Calu3 (cell line): ENCODE measurements around the gene DRC3. TPM values are rescaled to one million over a fixed set of nuclear protein-coding genes. Genes with fewer than 3 reads are reported as not detected.

Experiments used
- BruUV-seq: library from RNA; stranded (reverse); fragments of 400-500 nt; replicated peaks from 2 replicates; lab custom pipeline; 2021; lab: Mats Ljungman, UMichigan
- CTCF ChIA-PET: fragments of 300-600 bp; sonication (Branson Sonifier 250); formaldehyde crosslinking; loops from one replicate; lab custom pipeline; 2022; ENCODE audit warnings: antibody characterized with exemption; lab: Charles Lee
- DNase-seq: peaks from one replicate; pipeline ENCODE4 v3.0.0; 2022
- H3K27ac Mint-ChIP-seq: one replicate; pipeline ENCODE4 v1.8.0; 2022; ENCODE audit warnings: mixed read lengths; ENCODE audit not compliant: unreplicated experiment
- H3K27me3 Mint-ChIP-seq: one replicate; pipeline ENCODE4 v1.8.0; 2022; ENCODE audit warnings: mixed read lengths; ENCODE audit not compliant: unreplicated experiment
- H3K36me3 Mint-ChIP-seq: one replicate; pipeline ENCODE4 v1.8.0; 2022; ENCODE audit warnings: mild to moderate bottlenecking, moderate library complexity, mixed read lengths; ENCODE audit not compliant: insufficient read depth, unreplicated experiment
- H3K4me1 Mint-ChIP-seq: one replicate; pipeline ENCODE4 v1.8.0; 2022; ENCODE audit warnings: mild to moderate bottlenecking, low read depth, mixed read lengths; ENCODE audit not compliant: unreplicated experiment
- H3K4me3 Mint-ChIP-seq: one replicate; pipeline ENCODE4 v1.8.0; 2022; ENCODE audit warnings: mild to moderate bottlenecking, low read depth, moderate library complexity, mixed read lengths; ENCODE audit not compliant: unreplicated experiment
- H3K9me3 Mint-ChIP-seq: one replicate; pipeline ENCODE4 v1.8.0; 2022; ENCODE audit warnings: low read depth, mixed read lengths; ENCODE audit not compliant: unreplicated experiment
- intact Hi-C: fragments of 100-400 bp; cut with micrococcal nuclease; formaldehyde crosslinking; loops from one replicate; pipeline ENCODE4 v1.10.0; 2022; ENCODE audit not compliant: unreplicated experiment
- total RNA-seq: library from RNA; stranded (reverse); gene quantifications from 2 replicates; pipeline ENCODE4 v1.2.3, GENCODE V29; 2022
- TF ChIP-seq, protein P1 (sequence below): fragments of 200-600 bp; IDR thresholded peaks from one replicate; pipeline ENCODE4 v1.8.0; 2022; ENCODE audit warnings: antibody characterized with exemption; ENCODE audit not compliant: unreplicated experiment

DRC3 gene
- total RNA-seq, 1 experiment from 2014 or later = 2.8 TPM

DNA sequence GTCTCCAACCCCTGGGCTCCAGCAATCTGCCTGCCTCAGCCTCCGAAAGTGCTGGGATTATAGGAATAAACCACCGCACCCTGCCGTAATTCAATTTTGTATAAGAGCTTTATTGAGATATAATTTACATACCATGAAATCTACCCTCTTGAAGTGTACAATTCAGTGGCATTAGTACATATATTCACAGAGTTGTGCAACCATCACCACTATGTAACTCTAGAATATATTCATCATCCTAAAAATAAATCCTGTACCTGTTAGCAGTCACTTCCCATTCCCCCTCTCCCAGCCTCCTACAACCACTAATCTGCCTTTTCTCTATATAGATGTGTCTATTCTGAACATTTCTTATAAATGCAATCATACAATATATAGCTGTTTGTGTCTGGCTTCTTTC is 26.6 kb upstream of the DRC3 start:
- Mint-ChIP-seq H3K36me3 (no peaks in the 10 kb centered on the region), H3K4me1 (peaks cover 21% of the 10 kb centered on the region), H3K9me3 (no peaks in the 10 kb centered on the region), H3K4me3 (no peak overlapping the region), H3K27ac (no peak overlapping the region), H3K27me3 (no peaks in the 10 kb centered on the region)
- CTCF ChIA-PET = no interaction called here
- intact Hi-C loops = no loop called here
- DNase-seq = no peak
- BruUV-seq = no TSS peak
- TF ChIP-seq, protein P1, sequence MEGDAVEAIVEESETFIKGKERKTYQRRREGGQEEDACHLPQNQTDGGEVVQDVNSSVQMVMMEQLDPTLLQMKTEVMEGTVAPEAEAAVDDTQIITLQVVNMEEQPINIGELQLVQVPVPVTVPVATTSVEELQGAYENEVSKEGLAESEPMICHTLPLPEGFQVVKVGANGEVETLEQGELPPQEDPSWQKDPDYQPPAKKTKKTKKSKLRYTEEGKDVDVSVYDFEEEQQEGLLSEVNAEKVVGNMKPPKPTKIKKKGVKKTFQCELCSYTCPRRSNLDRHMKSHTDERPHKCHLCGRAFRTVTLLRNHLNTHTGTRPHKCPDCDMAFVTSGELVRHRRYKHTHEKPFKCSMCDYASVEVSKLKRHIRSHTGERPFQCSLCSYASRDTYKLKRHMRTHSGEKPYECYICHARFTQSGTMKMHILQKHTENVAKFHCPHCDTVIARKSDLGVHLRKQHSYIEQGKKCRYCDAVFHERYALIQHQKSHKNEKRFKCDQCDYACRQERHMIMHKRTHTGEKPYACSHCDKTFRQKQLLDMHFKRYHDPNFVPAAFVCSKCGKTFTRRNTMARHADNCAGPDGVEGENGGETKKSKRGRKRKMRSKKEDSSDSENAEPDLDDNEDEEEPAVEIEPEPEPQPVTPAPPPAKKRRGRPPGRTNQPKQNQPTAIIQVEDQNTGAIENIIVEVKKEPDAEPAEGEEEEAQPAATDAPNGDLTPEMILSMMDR = no peak

DNA sequence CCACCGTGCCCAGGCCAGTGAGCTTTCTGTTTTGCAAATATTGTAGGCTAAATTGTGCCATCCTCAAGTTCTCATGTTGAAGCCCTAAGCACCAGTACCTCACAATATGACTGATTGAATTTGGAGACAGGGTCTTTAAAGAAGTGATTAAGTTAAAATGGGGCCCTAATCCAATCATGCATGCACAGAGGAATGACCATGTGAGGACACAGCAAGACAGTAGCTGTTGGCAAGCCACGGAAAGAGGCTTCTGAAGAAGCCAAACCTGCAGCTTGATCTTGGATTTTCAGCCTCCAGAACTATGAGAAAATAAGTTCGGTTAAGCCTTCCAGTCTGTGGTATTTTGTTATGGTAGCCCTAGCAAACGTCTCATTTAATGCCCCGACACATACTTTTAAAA is 25.4 kb upstream of the DRC3 start:
- H3K27ac Mint-ChIP-seq = no peak overlapping the region
- no peak for DNase-seq
- H3K9me3 Mint-ChIP-seq = no peaks in the 10 kb centered on the region
- peaks cover 19% of the 10 kb centered on the region for H3K4me1 Mint-ChIP-seq
- TF ChIP-seq, protein P1 = no peak
- no peak overlapping the region for H3K4me3 Mint-ChIP-seq
- no TSS peak for BruUV-seq
- intact Hi-C loops = no loop called here
- CTCF ChIA-PET = interaction anchor here (0.7 kb wide), 1 partner anchor 20 kb away, joined by 3 read pairs; no protein-coding TSS in a partner anchor
- no peaks in the 10 kb centered on the region for H3K27me3 Mint-ChIP-seq
- H3K36me3 Mint-ChIP-seq = no peaks in the 10 kb centered on the region

DNA sequence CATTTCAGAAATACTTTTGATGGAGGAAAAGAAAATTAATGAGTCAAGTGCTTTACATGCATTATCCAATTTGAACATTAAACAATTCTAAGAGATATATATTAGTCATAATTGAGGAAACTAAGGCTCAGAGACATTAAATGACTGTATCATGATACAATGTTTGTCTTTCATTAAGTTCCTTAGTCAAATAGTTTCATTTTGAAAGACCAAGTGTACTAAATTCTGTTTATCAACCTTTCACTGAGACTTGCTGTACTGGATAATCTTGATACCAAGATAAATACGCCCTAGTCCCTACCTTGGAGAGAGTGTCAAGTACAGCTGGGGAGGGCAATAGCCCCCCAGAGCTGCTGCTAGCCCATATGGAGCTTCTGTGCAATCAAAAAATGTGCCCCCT is 24.7 kb upstream of the DRC3 start:
- H3K27ac Mint-ChIP-seq = no peak overlapping the region

DNA sequence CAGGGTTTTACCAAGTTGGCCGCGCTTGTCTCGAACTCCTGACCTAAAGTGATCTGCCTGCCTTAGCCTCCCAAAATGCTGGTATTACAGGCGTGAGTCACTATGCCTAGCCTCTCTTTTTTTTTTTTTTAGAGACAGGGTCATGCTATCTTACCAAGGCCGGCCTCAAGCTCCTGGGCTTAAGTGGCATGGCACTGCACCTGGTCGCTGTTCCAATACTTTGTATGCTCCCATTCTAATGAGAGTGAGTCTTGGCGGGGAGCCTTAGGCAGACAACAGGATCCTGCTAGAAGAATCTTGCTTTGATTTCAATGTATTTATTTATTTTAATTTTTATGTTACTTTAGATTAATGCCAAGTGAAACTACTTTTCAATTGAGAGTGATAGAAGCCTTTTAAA is 22.3 kb upstream of the DRC3 start:
- Mint-ChIP-seq H3K9me3 (no peaks in the 10 kb centered on the region), H3K4me1 (no peaks in the 10 kb centered on the region), H3K4me3 (no peak overlapping the region), H3K36me3 (no peaks in the 10 kb centered on the region), H3K27ac (no peak overlapping the region), H3K27me3 (no peaks in the 10 kb centered on the region)
- CTCF ChIA-PET = no interaction called here
- intact Hi-C loops = no loop called here
- no TSS peak for BruUV-seq
- TF ChIP-seq, protein P1 = no peak
- no peak for DNase-seq

More for the DNA sequence above, 24.7 kb upstream of the DRC3 start:
- TF ChIP-seq, protein P1 = no peak
- no peaks in the 10 kb centered on the region for H3K27me3 Mint-ChIP-seq
- DNase-seq = no peak
- intact Hi-C loops = no loop called here
- CTCF ChIA-PET = no interaction called here
- H3K36me3 Mint-ChIP-seq = no peaks in the 10 kb centered on the region
- no TSS peak for BruUV-seq
- no peak overlapping the region for H3K4me3 Mint-ChIP-seq
- H3K9me3 Mint-ChIP-seq = no peaks in the 10 kb centered on the region
- peaks cover 12% of the 10 kb centered on the region for H3K4me1 Mint-ChIP-seq
